Activated naive CD4-positive, alpha-beta T cell treated with anti-CD3 and anti-CD28 coated beads for 36 hours (primary cell): ENCODE measurements around the gene UBQLN1. TPM values are rescaled to one million over a fixed set of nuclear protein-coding genes. Genes with fewer than 3 reads are reported as not detected.
"Not testable (repeated sequence)": the region's sequence is repeated elsewhere in the genome, so short reads cannot be mapped to it uniquely, and the experiment has no call there.

Source experiments
- CTCF ChIA-PET: fragments of 350-600 bp; sonication (Branson Sonifier 250); formaldehyde crosslinking; loops from one replicate; lab custom pipeline; 2021; ENCODE audit warnings: antibody characterized with exemption; lab: Charles Lee
- DNase-seq: peaks from one replicate; pipeline ENCODE4 v3.0.0-alpha.2; 2020
- H3K27ac Mint-ChIP-seq: one replicate; pipeline ENCODE4 v1.8.0; 2021; ENCODE audit warnings: mild to moderate bottlenecking, mixed read lengths
- H3K27me3 Mint-ChIP-seq: one replicate; pipeline ENCODE4 v1.8.0; 2021; ENCODE audit warnings: low read depth, mixed read lengths
- H3K36me3 Mint-ChIP-seq: one replicate; pipeline ENCODE4 v1.8.0; 2021; ENCODE audit warnings: low read depth, mixed read lengths
- H3K4me1 Mint-ChIP-seq: one replicate; pipeline ENCODE4 v1.8.0; 2021; ENCODE audit warnings: low read depth, mixed read lengths
- H3K4me3 Mint-ChIP-seq: one replicate; pipeline ENCODE4 v1.8.0; 2021; ENCODE audit warnings: mild to moderate bottlenecking, moderate library complexity, mixed read lengths
- H3K9me3 Mint-ChIP-seq: one replicate; pipeline ENCODE4 v1.8.0; 2021; ENCODE audit warnings: mixed read lengths
- intact Hi-C: fragments of 100-400 bp; cut with micrococcal nuclease; formaldehyde crosslinking; loops from one replicate; pipeline ENCODE4 v1.15.1; 2023
- total RNA-seq, 2 experiments: library from RNA; stranded (reverse); gene quantifications; one replicate each; pipeline ENCODE4 v1.2.3, GENCODE V29; 2021

Gene UBQLN1
- total RNA-seq, result 10 to 100 TPM; 84.8 to 87.1 TPM

DNA sequence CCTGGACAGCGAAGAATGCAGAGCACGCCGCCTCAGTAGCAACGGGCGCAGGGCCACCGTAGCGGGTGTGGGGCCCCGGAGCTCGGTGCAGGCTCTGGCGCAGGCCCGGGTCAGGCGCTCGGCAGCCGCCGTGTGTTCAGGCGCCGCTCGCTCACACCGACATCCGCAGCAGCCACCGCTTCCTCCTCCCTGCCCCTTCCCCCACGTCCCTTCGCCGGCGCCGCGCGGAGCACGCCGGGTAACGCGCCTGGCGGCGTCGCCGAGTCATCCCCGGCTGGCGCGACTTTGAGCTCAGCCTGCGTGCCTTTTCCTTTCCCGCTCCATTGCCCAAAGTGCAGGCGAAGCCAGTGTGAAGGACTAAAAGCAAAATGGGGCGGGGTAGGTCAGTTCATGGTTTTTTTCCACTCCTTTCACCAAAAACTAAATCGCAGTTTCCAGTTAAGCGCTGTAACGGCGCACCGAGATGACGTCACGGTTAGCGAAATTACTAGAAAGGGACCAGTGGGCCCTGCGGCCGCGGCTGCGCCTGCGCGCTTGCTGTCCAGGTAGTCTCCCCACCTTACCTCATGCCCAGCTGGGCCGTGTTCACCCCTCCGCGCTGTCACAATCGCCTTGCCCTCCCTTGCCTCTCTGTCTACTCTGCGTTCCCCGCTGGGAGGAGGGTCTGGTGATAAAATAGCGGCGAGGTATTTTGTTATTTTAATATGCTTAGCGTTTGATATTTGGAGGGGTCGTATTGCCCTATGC is at the start of gene UBQLN1:
Gene UBQLN1, minus strand, starts transcription at position 191 of the 747 bp plus-strand sequence. CDS start 279 bp downstream, outside the sequence.
- DNase-seq, result peak; percentile 95
- Mint-ChIP-seq H3K27ac (peak within 1 kb of the TSS; percentile 98), H3K4me1 (peaks cover 37% of the 10 kb centered on the region), H3K27me3 (no peaks in the 10 kb centered on the region), H3K9me3 (no peaks in the 10 kb centered on the region), H3K4me3 (peak within 1 kb of the TSS; percentile 89), H3K36me3 (peaks cover 19% of the 10 kb centered on the region)
- CTCF ChIA-PET, result interaction anchor here (0.7 to 1.6 kb wide), 3 partner anchors 30 to 108 kb away, joined by 3 to 6 read pairs (median 3); no protein-coding TSS in a partner anchor
- intact Hi-C loops, result loop anchor here (1.0 to 10.0 kb wide), 7 partner anchors 59 to 588 kb away; partner anchors contain the start of genes GKAP1, HNRNPK, IDNK and RMI1

DNA sequence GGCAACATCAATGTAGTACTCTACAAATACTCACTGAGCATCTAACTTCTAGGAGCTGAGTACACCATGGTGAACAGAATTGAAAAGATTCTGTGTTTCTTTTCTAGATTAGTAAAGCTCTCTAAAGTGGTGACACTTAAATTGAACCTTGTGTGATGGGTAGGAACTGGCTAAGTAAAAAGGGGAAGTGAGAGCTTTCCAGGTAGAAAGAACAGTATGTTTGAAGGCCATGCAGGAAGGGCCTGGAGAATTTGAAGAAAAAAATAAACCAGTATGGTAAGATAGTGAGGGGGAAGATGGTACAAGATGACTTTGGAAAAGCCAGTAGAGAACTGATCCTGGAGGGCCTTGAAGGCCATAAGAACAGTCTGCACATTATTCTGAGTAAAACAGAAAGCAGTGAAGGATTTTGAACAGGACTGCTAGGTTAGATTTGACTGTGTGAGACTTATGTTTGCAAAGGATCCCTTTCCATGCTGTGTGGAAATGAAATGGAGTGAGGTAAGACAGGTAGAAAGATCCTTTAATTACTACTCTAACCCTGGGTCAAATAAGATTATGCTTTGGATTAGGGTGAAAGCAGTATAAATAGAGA is 46.7 kb upstream of the UBQLN1 start:
- H3K36me3 Mint-ChIP-seq, result peaks cover 11% of the 10 kb centered on the region
- DNase-seq, result no peak
- H3K4me3 Mint-ChIP-seq, result no peak overlapping the region
- H3K27ac Mint-ChIP-seq, result no peak overlapping the region
- CTCF ChIA-PET, result no interaction called here
- intact Hi-C loops, result no loop called here
- H3K4me1 Mint-ChIP-seq, result peaks cover 3% of the 10 kb centered on the region
- no peaks in the 10 kb centered on the region for H3K9me3 Mint-ChIP-seq
- H3K27me3 Mint-ChIP-seq, result no peaks in the 10 kb centered on the region

DNA sequence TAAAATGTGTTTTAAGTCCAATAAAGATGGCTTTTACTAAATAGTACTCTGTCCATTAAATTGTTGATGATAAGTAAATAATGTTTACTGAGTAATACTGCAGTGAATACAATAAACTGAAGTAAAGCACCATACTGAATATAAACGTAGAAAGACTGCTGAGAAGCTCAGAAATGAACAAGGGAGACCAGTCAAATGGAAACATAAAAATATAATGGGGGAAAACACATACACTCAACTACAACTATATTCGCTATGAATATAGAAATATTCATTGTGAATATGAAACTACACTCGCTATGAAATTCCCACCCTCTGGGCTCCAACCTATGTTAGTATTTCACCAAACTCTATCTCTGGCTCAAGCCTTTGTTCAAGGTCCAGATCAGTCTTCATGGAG is 41.9 kb upstream of the UBQLN1 start:
- Mint-ChIP-seq H3K36me3 (peaks cover 11% of the 10 kb centered on the region), H3K4me1 (peaks cover 7% of the 10 kb centered on the region), H3K27ac (no peak overlapping the region), H3K9me3 (no peaks in the 10 kb centered on the region), H3K27me3 (no peaks in the 10 kb centered on the region), H3K4me3 (no peak overlapping the region)
- CTCF ChIA-PET, result interaction anchor here (0.7 kb wide), 1 partner anchor 365 kb away, joined by 4 read pairs; no protein-coding TSS in a partner anchor
- intact Hi-C loops, result no loop called here
- no peak for DNase-seq

DNA sequence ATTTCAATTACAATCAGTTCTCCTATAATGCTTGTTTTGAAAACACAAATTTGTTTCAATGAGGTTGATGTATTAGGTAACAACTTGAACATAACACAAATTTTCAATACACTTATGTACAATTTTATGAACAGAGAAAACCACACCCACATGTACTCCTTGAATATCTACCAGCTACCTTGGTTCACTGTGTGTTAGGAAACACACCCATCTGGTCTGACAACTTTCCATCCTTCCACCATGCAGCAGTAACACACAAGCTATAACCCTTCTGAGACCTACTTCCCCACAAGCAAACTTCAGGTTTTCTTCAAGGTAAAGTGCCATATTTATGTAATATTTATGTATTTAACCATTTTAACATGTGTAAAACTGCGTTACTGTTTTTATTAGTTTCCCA is 36.4 kb upstream of the UBQLN1 start:
- H3K27me3 Mint-ChIP-seq, result no peaks in the 10 kb centered on the region
- intact Hi-C loops, result no loop called here
- H3K27ac Mint-ChIP-seq, result no peak overlapping the region
- no peak for DNase-seq
- H3K4me1 Mint-ChIP-seq, result peaks cover 4% of the 10 kb centered on the region
- peaks cover 6% of the 10 kb centered on the region for H3K36me3 Mint-ChIP-seq
- no peaks in the 10 kb centered on the region for H3K9me3 Mint-ChIP-seq
- CTCF ChIA-PET, result no interaction called here
- no peak overlapping the region for H3K4me3 Mint-ChIP-seq

DNA sequence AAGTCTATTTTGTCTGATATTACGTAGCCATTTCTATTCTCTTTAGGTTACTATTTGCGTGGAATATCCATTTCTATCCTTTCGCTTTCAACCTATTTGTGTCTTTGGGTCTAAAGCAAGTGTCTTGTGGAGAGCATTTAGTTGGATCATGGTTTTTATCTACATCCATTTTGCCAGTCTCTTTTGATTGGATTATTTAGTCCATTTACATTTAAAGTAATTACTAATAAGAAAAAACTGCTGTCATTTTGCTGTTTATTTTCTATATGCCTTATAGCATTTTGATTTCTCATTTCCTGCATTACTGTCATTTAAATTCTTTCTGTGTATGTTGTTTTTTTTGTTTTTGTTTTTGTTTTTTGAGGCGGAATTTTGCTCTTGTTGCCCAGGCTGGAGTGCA is 26.0 kb upstream of the UBQLN1 start:
- no peaks in the 10 kb centered on the region for H3K27me3 Mint-ChIP-seq
- H3K9me3 Mint-ChIP-seq, result peaks cover 7% of the 10 kb centered on the region
- H3K4me1 Mint-ChIP-seq, result peaks cover 4% of the 10 kb centered on the region
- CTCF ChIA-PET, result no interaction called here
- H3K4me3 Mint-ChIP-seq, result no peak overlapping the region
- peaks cover 5% of the 10 kb centered on the region for H3K36me3 Mint-ChIP-seq
- DNase-seq, result no peak
- intact Hi-C loops, result no loop called here
- no peak overlapping the region for H3K27ac Mint-ChIP-seq

DNA sequence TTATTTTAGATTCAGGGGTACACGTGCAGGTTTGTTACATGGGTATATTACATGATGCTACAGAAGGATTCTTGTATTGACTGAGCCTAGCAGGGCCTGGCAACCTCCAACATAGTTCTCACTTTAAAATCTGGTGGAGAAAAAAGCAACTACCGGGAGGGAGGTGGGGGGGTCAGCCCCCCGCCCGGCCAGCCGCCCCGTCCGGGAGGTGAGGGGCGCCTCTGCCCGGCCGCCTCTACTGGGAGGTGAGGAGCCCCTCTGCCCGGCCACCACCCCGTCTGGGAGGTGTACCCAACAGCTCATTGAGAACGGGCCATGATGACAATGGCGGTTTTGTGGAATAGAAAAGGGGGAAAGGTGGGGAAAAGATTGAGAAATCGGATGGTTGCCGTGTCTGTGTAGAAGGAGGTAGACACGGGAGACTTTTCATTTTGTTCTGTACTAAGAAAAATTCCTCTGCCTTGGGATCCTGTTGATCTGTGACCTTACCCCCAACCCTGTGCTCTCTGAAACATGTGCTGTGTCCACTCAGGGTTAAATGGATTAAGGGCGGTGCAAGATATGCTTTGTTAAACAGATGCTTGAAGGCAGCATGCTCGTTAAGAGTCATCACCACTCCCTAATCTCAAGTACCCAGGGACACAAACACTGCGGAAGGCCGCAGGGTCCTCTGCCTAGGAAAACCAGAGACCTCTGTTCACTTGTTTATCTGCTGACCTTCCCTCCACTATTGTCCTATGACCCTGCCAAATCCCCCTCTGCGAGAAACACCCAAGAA is 21.0 kb upstream of the UBQLN1 start:
- H3K4me3 Mint-ChIP-seq, CTCF ChIA-PET, DNase-seq, H3K4me1 Mint-ChIP-seq, H3K9me3 Mint-ChIP-seq, H3K36me3 Mint-ChIP-seq, H3K27me3 Mint-ChIP-seq, intact Hi-C loops, H3K27ac Mint-ChIP-seq: not testable (repeated sequence)

DNA sequence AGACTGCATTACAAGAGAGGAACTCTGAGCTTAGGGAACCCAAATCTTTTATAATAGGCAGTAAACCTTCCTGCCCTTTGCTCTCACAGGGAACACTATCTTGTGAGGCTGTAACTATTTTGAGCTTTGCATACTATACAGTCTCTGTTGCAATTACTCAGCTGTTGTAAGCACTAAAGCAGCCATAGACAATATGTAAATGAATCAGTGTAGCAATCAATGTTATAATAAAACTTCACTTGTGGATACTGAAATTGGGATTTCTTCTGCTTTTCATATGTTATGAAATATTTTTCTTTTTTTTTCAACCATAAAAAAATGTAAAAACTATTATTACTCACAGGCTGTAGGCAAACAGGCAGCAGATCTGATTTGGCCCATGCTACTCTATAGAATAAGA is 16.7 kb upstream of the UBQLN1 start:
- H3K27me3 Mint-ChIP-seq, result no peaks in the 10 kb centered on the region
- H3K4me1 Mint-ChIP-seq, result no peaks in the 10 kb centered on the region
- H3K27ac Mint-ChIP-seq, result no peak overlapping the region
- DNase-seq, result no peak
- CTCF ChIA-PET, result no interaction called here
- no peak overlapping the region for H3K4me3 Mint-ChIP-seq
- intact Hi-C loops, result no loop called here
- H3K36me3 Mint-ChIP-seq, result no peaks in the 10 kb centered on the region
- no peaks in the 10 kb centered on the region for H3K9me3 Mint-ChIP-seq

DNA sequence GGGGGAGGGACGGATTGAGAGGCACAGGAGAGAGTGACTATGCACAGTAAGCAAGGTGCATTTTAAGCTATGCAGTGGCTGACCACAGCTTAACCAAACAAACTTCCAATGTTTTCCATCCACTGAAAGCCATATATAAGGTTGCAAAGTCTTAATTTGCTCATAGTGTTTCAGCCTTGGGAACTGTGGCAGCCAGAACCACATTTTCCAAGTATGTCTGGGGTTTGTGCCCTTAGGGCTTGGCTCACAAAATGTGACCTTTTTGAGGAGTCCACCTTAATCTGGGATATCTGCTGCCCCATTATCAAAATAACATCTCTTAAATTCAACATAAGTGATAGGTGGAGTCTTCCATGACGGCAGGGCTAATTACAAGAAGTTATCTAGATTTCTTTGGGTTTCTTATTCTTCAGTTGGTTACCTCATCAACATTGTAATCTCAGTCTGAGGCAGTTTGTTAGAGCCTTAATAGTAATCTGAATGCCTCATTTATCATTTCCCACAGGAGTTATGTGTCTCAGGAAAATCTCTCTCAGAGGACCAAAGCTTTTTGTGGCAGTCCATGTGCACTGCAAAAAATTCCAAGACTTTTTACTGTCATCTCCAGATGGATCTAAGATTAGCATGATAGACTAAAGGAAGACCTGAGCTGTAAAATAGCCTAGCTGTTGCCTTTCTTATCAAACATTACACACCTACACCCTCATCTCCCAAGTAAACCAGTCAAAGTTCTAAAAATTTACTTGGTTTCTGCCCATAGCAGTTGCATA is 15.2 kb upstream of the UBQLN1 start:
- CTCF ChIA-PET, result interaction anchor here (1.0 kb wide), 1 partner anchor 73 kb away, joined by 3 read pairs; no protein-coding TSS in a partner anchor
- Mint-ChIP-seq H3K4me1 (no peaks in the 10 kb centered on the region), H3K27ac (no peak overlapping the region), H3K9me3 (no peaks in the 10 kb centered on the region), H3K4me3 (no peak overlapping the region), H3K36me3 (no peaks in the 10 kb centered on the region), H3K27me3 (no peaks in the 10 kb centered on the region)
- no peak for DNase-seq
- intact Hi-C loops, result no loop called here

DNA sequence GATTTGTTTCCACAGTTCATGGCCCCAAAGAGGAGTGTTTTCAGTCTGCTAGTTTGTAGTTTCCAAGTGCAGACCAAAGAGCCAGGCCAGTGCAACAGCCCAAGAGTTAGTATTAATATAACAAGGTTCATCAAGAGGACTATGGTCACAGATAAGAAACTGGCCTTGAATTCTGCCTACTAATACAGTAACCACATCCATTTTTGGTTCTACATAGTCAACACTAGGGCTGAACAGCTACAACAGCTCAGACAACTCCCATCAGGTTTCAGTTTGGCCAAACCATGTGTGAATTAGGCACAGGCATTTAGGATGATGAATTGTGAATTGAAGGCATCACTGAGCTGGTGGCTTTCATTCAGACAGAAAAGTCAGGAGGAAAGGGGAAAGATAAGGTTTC is 13.8 kb upstream of the UBQLN1 start:
- H3K27ac Mint-ChIP-seq, result no peak overlapping the region
- no peaks in the 10 kb centered on the region for H3K36me3 Mint-ChIP-seq
- no peak for DNase-seq
- H3K9me3 Mint-ChIP-seq, result peaks cover 2% of the 10 kb centered on the region
- intact Hi-C loops, result no loop called here
- H3K27me3 Mint-ChIP-seq, result no peaks in the 10 kb centered on the region
- CTCF ChIA-PET, result no interaction called here
- H3K4me3 Mint-ChIP-seq, result no peak overlapping the region
- H3K4me1 Mint-ChIP-seq, result no peaks in the 10 kb centered on the region

DNA sequence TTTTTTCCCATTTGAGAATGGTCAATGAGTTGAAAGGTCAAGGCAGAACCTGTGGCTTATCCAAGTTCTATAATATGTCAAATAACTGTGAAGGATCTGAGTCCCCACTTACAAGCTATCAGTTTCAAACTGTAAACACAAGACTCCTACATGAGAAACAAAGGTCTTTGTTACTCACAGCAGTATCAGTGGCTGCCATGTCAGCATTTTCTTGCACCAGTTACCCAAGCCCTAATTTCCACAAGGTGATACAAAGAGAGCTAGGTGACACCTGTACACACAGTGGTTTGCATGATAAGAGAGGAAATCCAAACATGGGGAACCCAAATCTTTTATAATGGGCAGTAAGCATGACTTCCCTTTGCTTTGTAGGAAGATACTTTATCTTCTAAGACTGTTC is 8.0 kb upstream of the UBQLN1 start:
- intact Hi-C loops, result loop anchor here (10.0 kb wide), 1 partner anchor 381 kb away; no protein-coding TSS in a partner anchor
- H3K36me3 Mint-ChIP-seq, result no peaks in the 10 kb centered on the region

DNA sequence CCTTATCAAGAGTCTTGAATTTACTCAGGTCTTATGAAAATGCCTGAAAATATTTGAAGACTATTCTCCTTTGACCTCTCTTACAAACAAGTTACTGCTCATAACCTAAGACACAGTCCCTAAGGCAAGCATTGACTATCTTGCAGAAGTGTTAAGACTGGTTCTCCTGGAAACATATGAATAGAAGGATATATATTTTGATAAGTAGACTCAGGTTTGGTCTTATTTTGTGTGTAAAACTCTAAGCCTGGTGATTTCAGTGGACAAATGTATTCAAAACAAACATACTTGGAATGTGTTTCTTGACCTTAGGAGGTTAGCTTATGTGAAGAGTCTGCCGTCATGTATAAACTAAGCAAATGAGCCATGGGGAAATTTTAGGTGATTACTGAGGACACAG is 7.5 kb upstream of the UBQLN1 start:
- Mint-ChIP-seq H3K9me3 (peaks cover 2% of the 10 kb centered on the region), H3K36me3 (no peaks in the 10 kb centered on the region), H3K27ac (no peak overlapping the region), H3K4me3 (no peak overlapping the region), H3K4me1 (no peaks in the 10 kb centered on the region), H3K27me3 (no peaks in the 10 kb centered on the region)
- no peak for DNase-seq
- CTCF ChIA-PET, result no interaction called here
- intact Hi-C loops, result loop anchor here (10.0 kb wide), 1 partner anchor 380 kb away; no protein-coding TSS in a partner anchor

More for the DNA sequence above, 8.0 kb upstream of the UBQLN1 start:
- DNase-seq, result no peak
- Mint-ChIP-seq H3K27me3 (no peaks in the 10 kb centered on the region), H3K4me1 (no peaks in the 10 kb centered on the region), H3K4me3 (no peak overlapping the region), H3K27ac (no peak overlapping the region), H3K9me3 (peaks cover 2% of the 10 kb centered on the region)
- CTCF ChIA-PET, result interaction anchor here (0.6 to 0.7 kb wide), 2 partner anchors 34 to 65 kb away, joined by 3 read pairs; no protein-coding TSS in a partner anchor
